Activated CD8-positive, alpha-beta T cell treated with anti-CD3 and anti-CD28 coated beads, Interleukin-2, amount 10 ng/mL, durations not matched to agents 7 days and 5 days (primary cell): ENCODE data around the gene MROH2B. TPM values are rescaled to one million over a fixed set of nuclear protein-coding genes. Genes with fewer than 3 reads are reported as not detected.

Experiments
- ATAC-seq: fragments of 150-1000 bp; cut with Tn5 transposase; one replicate; pipeline ENCODE4 v1.10.0; 2021; ENCODE audit warnings: moderate library complexity
- CTCF ChIA-PET: fragments of 350-600 bp; sonication (Branson Sonifier 250); formaldehyde crosslinking; loops from one replicate; lab custom pipeline; 2021; ENCODE audit warnings: antibody characterized with exemption; lab: Charles Lee
- POLR2A ChIA-PET: fragments of 350-600 bp; sonication (Branson Sonifier 250); formaldehyde crosslinking; loops from one replicate; lab custom pipeline; 2021; ENCODE audit warnings: antibody characterized with exemption; lab: Charles Lee
- DNase-seq: peaks from one replicate; pipeline ENCODE4 v3.0.0-alpha.2; 2020
- H3K27ac Mint-ChIP-seq: one replicate; pipeline ENCODE4 v1.8.0; 2021; ENCODE audit warnings: mild to moderate bottlenecking, mixed read lengths
- H3K27me3 Mint-ChIP-seq: one replicate; pipeline ENCODE4 v1.8.0; 2021; ENCODE audit warnings: low read depth, mixed read lengths
- H3K36me3 Mint-ChIP-seq: one replicate; pipeline ENCODE4 v1.8.0; 2021; ENCODE audit warnings: low read depth, mixed read lengths
- H3K4me1 Mint-ChIP-seq: one replicate; pipeline ENCODE4 v1.8.0; 2021; ENCODE audit warnings: low read depth, mixed read lengths
- H3K4me3 Mint-ChIP-seq: one replicate; pipeline ENCODE4 v1.8.0; 2021; ENCODE audit warnings: mild to moderate bottlenecking, mixed read lengths
- H3K9me3 Mint-ChIP-seq: one replicate; pipeline ENCODE4 v1.8.0; 2022; ENCODE audit warnings: mixed read lengths; ENCODE audit not compliant: insufficient read depth
- total RNA-seq, 2 experiments: library from RNA; stranded (reverse); gene quantifications; one replicate each; pipeline ENCODE4 v1.2.3, GENCODE V29; 2021

MROH2B gene
- total RNA-seq, 2 experiments from 2014 or later = not detected

DNA sequence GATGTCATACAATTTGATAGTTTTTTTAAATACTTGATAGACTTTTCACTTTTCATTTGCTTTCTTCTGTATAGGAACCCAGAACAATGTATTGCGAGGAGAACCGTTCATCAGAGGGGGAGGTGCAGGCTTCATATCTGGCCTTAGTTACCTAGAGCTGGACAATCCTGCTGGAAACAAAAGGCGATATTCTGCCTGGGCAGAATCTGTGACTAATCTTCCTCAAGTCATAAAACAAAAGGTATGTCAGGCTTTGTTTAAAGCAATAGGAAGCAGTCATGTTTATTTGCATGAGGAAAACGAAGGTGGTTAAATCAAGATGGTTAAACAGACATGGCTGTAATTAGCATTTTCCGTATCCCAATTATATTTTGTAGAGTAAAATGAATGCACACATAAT, 115.8 kb downstream of the MROH2B start:
- no peaks in the 10 kb centered on the region for H3K27me3 Mint-ChIP-seq
- no peaks in the 10 kb centered on the region for H3K9me3 Mint-ChIP-seq
- no peak overlapping the region for H3K27ac Mint-ChIP-seq
- ChIA-PET CTCF (no interaction called here), POLR2A (no interaction called here)
- ATAC-seq = no peak
- no peak overlapping the region for H3K4me3 Mint-ChIP-seq
- no peaks in the 10 kb centered on the region for H3K36me3 Mint-ChIP-seq
- no peaks in the 10 kb centered on the region for H3K4me1 Mint-ChIP-seq
- DNase-seq = no peak

Other genes with a start within 250 kb of the MROH2B start
- gene RPL37, start 236.1 kb downstream of the MROH2B start, total RNA-seq = 1,000 to 10,000 TPM; 1,566 to 1,592 TPM
- 1 to 10 TPM; 3.0 to 3.4 TPM for gene CARD6, start 230.0 kb downstream of the MROH2B start, total RNA-seq
- gene C7, start 161.8 kb downstream of the MROH2B start, total RNA-seq = not detected
- not detected for gene C6, start 142.2 kb upstream of the MROH2B start, total RNA-seq